Measurements from ENCODE around the gene CCDC8.

DNA sequence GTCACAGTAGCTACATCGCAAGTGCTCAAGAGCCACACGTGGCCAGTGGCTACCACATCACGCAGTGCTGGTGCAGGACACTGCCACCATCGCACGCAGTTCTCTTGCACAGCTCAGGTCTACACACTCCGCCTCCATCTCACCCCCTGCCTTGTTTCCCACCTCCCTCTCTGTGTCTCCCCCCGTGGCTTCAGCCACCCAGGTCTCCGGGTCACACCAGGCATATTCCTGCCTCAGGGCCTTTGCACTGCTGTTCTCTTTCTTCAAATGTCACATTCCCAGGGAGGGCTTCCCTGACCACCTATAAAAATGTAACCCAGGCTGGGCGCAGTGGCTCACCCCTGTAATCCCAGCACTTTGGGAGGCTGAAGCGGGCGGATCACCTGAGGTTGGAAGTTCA, 10.6 kb downstream of the CCDC8 start:
- TF ChIP-seq, protein P1, sequence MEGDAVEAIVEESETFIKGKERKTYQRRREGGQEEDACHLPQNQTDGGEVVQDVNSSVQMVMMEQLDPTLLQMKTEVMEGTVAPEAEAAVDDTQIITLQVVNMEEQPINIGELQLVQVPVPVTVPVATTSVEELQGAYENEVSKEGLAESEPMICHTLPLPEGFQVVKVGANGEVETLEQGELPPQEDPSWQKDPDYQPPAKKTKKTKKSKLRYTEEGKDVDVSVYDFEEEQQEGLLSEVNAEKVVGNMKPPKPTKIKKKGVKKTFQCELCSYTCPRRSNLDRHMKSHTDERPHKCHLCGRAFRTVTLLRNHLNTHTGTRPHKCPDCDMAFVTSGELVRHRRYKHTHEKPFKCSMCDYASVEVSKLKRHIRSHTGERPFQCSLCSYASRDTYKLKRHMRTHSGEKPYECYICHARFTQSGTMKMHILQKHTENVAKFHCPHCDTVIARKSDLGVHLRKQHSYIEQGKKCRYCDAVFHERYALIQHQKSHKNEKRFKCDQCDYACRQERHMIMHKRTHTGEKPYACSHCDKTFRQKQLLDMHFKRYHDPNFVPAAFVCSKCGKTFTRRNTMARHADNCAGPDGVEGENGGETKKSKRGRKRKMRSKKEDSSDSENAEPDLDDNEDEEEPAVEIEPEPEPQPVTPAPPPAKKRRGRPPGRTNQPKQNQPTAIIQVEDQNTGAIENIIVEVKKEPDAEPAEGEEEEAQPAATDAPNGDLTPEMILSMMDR (IDR thresholded peaks at IDR 0.05; ENCODE audit: poor library complexity, severe bottlenecking), result no peak
- TF ChIP-seq MXI1 (conservative IDR thresholded peaks at IDR 0.05; ENCODE audit: poor library complexity, severe bottlenecking), result no peak
- TF ChIP-seq EZH2 (IDR thresholded peaks at IDR 0.05; ENCODE audit: borderline replicate concordance, insufficient read depth, low read length, poor library complexity, severe bottlenecking), result no peak
- TF ChIP-seq POLR2AphosphoS5 (IDR thresholded peaks at IDR 0.05), result no peak
- TF ChIP-seq, protein P2, sequence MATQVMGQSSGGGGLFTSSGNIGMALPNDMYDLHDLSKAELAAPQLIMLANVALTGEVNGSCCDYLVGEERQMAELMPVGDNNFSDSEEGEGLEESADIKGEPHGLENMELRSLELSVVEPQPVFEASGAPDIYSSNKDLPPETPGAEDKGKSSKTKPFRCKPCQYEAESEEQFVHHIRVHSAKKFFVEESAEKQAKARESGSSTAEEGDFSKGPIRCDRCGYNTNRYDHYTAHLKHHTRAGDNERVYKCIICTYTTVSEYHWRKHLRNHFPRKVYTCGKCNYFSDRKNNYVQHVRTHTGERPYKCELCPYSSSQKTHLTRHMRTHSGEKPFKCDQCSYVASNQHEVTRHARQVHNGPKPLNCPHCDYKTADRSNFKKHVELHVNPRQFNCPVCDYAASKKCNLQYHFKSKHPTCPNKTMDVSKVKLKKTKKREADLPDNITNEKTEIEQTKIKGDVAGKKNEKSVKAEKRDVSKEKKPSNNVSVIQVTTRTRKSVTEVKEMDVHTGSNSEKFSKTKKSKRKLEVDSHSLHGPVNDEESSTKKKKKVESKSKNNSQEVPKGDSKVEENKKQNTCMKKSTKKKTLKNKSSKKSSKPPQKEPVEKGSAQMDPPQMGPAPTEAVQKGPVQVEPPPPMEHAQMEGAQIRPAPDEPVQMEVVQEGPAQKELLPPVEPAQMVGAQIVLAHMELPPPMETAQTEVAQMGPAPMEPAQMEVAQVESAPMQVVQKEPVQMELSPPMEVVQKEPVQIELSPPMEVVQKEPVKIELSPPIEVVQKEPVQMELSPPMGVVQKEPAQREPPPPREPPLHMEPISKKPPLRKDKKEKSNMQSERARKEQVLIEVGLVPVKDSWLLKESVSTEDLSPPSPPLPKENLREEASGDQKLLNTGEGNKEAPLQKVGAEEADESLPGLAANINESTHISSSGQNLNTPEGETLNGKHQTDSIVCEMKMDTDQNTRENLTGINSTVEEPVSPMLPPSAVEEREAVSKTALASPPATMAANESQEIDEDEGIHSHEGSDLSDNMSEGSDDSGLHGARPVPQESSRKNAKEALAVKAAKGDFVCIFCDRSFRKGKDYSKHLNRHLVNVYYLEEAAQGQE (IDR thresholded peaks at IDR 0.05; ENCODE audit: borderline replicate concordance), result no peak

Data from neural cell (in vitro differentiated cells).